Right lung (tissue), 10 donors: ENCODE measurements around the gene EXOC1L. TPM values are rescaled to one million over a fixed set of nuclear protein-coding genes. Genes with fewer than 3 reads are reported as not detected.

Experiments used
- DNase-seq, 2 donors: peaks; one replicate each; pipeline ENCODE4 v3.0.0-alpha.2; 2013
- long read RNA-seq, 8 donors: transcript quantifications; one replicate each; lab custom pipeline, GENCODE V29; 2026
- polyA plus RNA-seq, 5 donors: library from polyadenylated mRNA; unstranded; fragments of 120-200 nt; gene quantifications; one replicate each; pipeline versions ENCODE4 v1.2.1 to v1.2.3, GENCODE V29; 2013; ENCODE audit warnings: inconsistent platforms in 1 of 5, low replicate concordance in 1 of 5; ENCODE audit not compliant: insufficient read length in 5 of 5, insufficient read depth in 1 of 5

The EXOC1L gene, protein sequence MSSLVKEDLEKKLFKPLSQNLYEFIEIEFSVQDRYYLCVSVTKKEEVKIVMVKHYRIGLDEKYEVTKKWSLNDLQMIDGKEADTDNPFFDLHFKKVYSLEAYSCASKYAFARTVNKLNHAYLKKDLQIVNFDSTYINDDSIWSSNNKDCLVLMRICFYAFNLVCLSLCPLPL
- polyA plus RNA-seq, result under 1 TPM in 2 of 5 donors, not detected in 3; 0.21 to 0.52 TPM
- long read RNA-seq, donor 1, result 0 reads
- long read RNA-seq, donor 2, partial matches to known transcripts, result 0 of 1 reads
- long read RNA-seq, donor 2, other reads (novel, unspliced or antisense), result 0 of 1 reads
- long read RNA-seq, donor 3, result 0 reads
- long read RNA-seq, donor 4, result 0 reads
- long read RNA-seq, donor 5, result 0 reads
- long read RNA-seq, donor 6, result 0 reads
- long read RNA-seq, donor 7, result 0 reads
- long read RNA-seq, donor 8, result 0 reads

DNA sequence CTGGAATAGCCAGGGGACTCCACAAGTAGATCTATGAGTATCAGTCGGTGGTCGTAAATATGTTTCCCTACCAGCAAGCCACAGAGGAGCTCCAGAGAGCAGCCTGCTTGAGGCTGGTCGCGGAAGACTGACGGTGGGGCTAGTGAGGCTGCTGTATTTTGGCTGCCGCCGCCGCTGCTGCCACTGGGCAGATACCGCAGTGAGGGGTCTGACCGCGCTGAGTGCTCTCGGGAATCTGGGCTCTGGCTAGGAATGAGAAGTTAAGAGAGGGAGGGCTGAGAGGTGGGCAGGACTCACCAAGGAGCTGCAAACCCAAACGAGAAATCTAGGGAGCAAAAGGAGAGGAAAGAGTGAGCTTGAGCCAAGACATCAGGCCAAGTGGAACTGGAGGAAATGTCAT lies at the start of gene EXOC1L:
Gene EXOC1L (plus strand): TSS at position 157 of the 400 bp plus-strand sequence. CDS start 237 bp downstream, at position 394.
- DNase-seq, result peak; percentile 23 to 36

DNA sequence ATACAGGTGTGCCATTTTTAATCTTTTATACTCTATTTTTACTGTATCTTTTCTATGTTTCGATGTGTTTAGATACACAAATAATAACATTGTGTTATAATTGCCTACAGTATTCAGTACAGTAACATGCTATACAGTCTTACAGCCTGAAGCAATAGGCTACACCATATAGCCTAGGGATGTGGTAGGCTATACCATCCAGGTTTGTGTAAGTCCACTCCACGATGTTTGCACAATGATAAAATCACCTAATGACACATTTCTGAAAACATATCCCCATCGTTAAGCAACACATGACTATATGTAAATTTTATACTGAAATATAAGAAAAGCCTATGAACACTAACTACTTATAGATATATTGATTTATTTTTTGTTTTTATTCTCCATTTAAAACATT lies 48.9 kb upstream of the EXOC1L start:
- no peak for DNase-seq

DNA sequence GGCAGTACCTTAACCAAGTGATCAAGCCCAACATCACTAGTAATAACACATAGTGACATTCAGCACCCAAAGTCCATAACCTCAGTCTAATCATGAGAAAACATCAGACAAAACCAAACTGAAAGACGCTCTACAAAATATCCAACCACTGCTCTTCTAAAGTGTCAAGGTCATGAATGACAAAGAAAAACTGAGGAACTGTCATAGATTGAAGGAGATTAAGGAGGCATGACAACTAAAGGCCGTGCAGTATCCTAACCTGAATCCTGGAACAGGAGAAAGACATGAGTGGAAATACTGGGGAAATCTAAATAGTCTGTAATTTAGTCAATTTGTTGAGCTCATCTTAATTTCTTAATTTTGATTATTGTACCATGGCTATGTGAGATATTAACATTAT lies 38.2 kb upstream of the EXOC1L start:
- no peak for DNase-seq

- DNase-seq, result no peak
Measured at GRCh38 chr4:55781812-55782211, 37.8 kb upstream of the EXOC1L start.

DNA sequence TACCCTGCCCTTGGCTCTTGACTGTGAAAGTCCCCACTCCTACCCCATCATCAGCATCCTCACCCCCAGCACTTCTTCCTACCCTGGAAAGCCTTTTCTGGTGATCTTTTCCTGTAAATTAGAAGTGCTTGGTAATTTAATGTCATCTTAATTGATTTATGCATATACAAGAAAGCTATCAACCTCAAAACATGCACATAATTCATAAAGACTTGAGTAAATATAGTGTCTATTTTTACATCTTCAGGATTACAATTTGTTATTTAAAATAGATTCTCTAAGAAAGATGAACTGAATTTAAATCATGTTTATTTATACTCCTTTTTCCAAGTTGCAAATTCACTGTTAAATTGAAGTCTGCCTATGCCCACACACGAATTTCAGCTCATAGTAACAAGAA lies 36.0 kb upstream of the EXOC1L start:
- no peak for DNase-seq

DNA sequence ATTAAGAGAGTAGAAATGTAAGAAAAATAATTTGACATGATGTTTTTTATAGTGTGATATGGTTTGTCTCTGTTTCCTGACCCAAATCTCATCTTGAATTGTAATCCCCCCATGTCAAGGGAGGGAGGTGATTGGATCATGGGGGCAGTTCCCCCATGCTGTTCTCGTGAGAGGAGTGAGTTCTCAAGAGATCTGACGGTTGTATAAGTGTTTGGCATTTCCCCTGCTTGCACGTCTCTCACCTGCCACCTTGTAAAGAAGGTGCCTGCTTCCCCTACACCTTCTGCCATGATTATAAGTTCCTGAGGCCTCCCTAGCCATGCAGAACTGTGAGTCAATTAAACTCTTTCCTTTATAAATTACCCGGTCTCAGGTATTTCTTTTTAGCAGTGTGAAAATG lies 34.8 kb upstream of the EXOC1L start:
- DNase-seq, result no peak

- DNase-seq, result no peak
Measured at GRCh38 chr4:55791666-55792065, 27.9 kb upstream of the EXOC1L start.

DNA sequence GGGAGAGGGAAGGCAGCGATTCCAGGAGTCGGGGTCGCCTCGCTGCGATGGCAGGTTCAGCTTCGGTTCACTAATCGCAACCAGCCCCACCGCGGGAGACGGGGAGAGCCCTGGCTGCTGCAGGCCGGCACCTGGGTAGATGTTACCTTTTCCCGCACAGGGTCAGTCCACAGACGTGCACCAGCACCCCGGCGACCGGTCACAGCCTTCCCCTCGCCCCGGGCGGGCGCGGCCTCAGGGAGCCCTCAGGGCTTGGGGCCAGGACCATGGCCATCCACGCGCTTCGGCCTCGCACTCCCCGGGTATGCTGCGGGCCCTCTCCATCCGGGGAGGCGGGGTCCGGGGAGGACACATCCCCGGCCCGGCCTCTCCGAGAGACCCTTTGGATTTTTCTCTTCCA lies 26.1 kb upstream of the EXOC1L start:
- no peak for DNase-seq

- DNase-seq, result no peak
Measured at GRCh38 chr4:55794053-55794452, 25.5 kb upstream of the EXOC1L start.

- DNase-seq, result no peak
Measured at GRCh38 chr4:55795341-55795740, 24.2 kb upstream of the EXOC1L start.

GRCh38 chr4:55801498-55801897 lies 18.1 kb upstream of the EXOC1L start:
- DNase-seq, result no peak

- DNase-seq, result no peak
Measured at GRCh38 chr4:55807556-55807955, 12.0 kb upstream of the EXOC1L start.

GRCh38 chr4:55808186-55808585 lies 11.4 kb upstream of the EXOC1L start:
- DNase-seq, result no peak

DNA sequence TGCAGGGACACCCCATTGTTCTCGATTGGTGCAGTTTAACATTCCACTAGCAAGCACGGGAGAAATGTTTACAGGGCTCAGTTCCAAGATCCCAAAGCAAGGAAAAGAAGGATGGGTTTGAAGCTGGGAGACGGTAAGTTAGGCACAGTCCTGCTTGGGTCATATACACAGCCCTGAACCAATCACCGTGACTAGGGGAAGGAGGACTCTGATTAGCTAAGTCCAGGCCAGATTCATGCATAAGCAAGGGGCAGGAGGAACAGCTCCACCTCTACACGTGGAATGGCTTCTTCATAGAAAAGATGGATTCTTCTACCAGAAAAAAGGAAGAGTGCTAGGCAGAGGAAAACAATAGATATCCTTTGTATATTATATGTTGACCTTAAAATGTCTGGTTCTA lies 11.0 kb upstream of the EXOC1L start:
- no peak for DNase-seq

DNA sequence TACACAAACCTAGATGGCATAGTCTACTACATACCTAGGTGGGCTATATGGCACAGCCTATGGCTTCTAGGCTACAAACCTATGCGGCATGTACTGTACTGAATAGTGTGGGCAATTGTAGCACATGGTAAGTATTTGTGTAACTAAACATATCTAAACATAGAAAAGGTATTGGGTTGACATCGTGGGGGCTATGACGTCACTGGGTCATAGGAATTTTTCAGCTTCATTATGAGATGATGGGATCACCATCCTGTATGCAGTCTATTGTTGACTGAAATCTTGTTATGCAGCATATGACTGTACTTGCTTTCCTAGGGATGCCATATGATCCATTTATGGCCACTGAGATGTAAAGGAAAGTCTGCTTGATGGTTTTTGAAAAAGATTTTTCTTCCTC lies 1.9 kb upstream of the EXOC1L start:
- DNase-seq, result no peak

- no peak for DNase-seq
Measured at GRCh38 chr4:55820279-55820678, 689 bp downstream of the EXOC1L start.

GRCh38 chr4:55822329-55822728 lies 2.7 kb downstream of the EXOC1L start:
- no peak for DNase-seq

GRCh38 chr4:55824865-55825264 lies 5.3 kb downstream of the EXOC1L start:
- no peak for DNase-seq

- no peak for DNase-seq
Measured at GRCh38 chr4:55826986-55827385, 7.4 kb downstream of the EXOC1L start.

DNA sequence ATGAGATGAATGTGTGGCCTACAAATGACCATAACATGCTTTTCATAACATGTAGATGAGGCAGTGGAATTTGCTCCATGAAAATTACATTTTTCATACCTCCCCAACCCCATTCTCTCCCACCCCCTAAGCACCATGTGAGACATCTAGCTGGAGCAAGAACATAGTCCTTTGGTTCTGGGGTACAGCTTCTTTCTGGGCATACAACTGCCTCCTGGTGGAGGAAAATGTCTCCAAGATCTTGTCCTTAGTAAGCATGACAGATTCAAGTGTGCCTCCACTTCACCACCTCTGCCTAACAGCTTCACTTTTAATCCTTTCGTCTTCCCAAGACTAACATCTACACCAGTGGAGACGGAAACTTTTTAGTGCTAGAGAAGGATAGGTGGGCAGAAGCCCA lies 8.0 kb downstream of the EXOC1L start:
- no peak for DNase-seq

- DNase-seq, result no peak
Measured at GRCh38 chr4:55830048-55830447, 10.5 kb downstream of the EXOC1L start.

GRCh38 chr4:55830716-55831115 lies 11.1 kb downstream of the EXOC1L start:
- DNase-seq, result no peak

DNA sequence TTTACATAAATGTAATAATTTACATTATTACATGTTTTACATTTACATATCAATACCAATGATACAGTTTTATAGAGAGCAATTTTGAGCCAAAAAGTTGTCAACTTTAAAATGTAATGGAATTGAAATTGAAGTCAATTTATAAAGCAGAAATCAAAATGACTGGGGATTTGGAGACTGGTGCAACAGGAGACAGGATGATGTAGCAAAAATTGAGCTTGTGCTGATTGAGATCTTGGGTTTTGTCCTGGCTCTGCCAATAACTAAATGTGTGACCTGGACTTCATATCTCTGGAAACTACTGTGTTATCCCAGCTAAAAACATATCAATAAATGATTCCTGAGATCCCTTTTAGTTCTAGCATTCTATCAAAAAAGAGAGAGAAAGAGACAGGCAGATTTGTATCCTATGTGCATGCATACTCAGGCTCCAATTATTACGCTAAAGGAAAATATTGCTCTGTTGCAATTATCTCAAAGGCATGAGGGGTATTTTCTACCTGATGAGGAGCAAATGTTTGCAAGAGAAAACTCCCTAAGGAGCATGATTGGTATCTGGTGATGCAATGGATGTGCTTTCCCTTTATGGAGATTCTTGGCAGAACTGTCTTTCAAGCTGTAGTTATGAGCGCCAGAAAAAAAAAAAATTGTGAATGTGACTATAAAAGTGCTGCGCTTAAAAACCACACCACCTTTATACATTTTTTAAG lies 14.7 kb downstream of the EXOC1L start:
- DNase-seq, result no peak
